Naive thymus-derived CD4-positive, alpha-beta T cell (primary cell): ENCODE data around the gene CXCL13. TPM values are rescaled to one million over a fixed set of nuclear protein-coding genes. Genes with fewer than 3 reads are reported as not detected.

Source experiments
- ATAC-seq: fragments of 150-1000 bp; cut with Tn5 transposase; 2 replicates; pipeline ENCODE4 v1.10.0; 2021; ENCODE audit warnings: mild to moderate bottlenecking, moderate library complexity
- CTCF ChIA-PET: fragments of 350-600 bp; sonication (Branson Sonifier 250); formaldehyde crosslinking; loops from one replicate; lab custom pipeline; 2021; ENCODE audit warnings: antibody characterized with exemption; lab: Charles Lee
- POLR2A ChIA-PET: fragments of 350-600 bp; sonication (Branson Sonifier 250); formaldehyde crosslinking; loops from one replicate; lab custom pipeline; 2021; ENCODE audit warnings: antibody characterized with exemption, inconsistent platforms; lab: Charles Lee
- DNase-seq, 9 donors: peaks; one replicate each; pipeline versions ENCODE4 v3.0.0 to v3.0.0-alpha.2; 2020 to 2022; ENCODE audit warnings: mixed read lengths in 1 of 9
- H3K27ac ChIP-seq: one replicate; pipeline ENCODE4 v1.7.0; 2013; ENCODE audit warnings: mild to moderate bottlenecking, low read depth, low read length, moderate library complexity
- H3K27me3 ChIP-seq, 2 donors: one replicate each; pipeline ENCODE4 v1.7.0; 2013; ENCODE audit warnings: low read length in 2 of 2, mild to moderate bottlenecking in 2 of 2, moderate library complexity in 2 of 2; ENCODE audit not compliant: control insufficient read depth in 2 of 2, insufficient read depth in 2 of 2
- H3K36me3 ChIP-seq, 3 experiments: 1 replicate in 2 of 3; 2 replicates in 1 of 3; pipeline ENCODE4 v1.7.0; 2013; ENCODE audit warnings: low read length in 3 of 3, mild to moderate bottlenecking in 3 of 3, moderate library complexity in 1 of 3; ENCODE audit not compliant: insufficient read depth in 3 of 3, control insufficient read depth in 2 of 3
- H3K4me1 ChIP-seq, 2 donors: one replicate each; pipeline ENCODE4 v1.7.0; 2013; ENCODE audit warnings: low read length in 2 of 2, mild to moderate bottlenecking in 2 of 2, moderate library complexity in 1 of 2; ENCODE audit not compliant: control insufficient read depth in 2 of 2, insufficient read depth in 2 of 2
- H3K4me3 ChIP-seq: 2 replicates; pipeline ENCODE4 v1.7.0; 2013; ENCODE audit warnings: mild to moderate bottlenecking, low read length
- H3K9me3 ChIP-seq, 3 experiments: 1 replicate in 2 of 3; 2 replicates in 1 of 3; pipeline ENCODE4 v1.7.0; 2013; ENCODE audit warnings: low read length in 3 of 3; ENCODE audit not compliant: control insufficient read depth in 2 of 3
- H3K27ac Mint-ChIP-seq, 9 donors: one replicate each; pipeline ENCODE4 v1.8.0; 2020 to 2022; ENCODE audit warnings: mixed read lengths in 9 of 9, mild to moderate bottlenecking in 8 of 9, moderate library complexity in 5 of 9, inconsistent platforms in 2 of 9
- H3K27me3 Mint-ChIP-seq, 5 donors: one replicate each; pipeline ENCODE4 v1.8.0; 2021 to 2022; ENCODE audit warnings: mixed read lengths in 5 of 5, mild to moderate bottlenecking in 1 of 5
- H3K36me3 Mint-ChIP-seq, 5 donors: one replicate each; pipeline ENCODE4 v1.8.0; 2020 to 2022; ENCODE audit warnings: mixed read lengths in 5 of 5, mild to moderate bottlenecking in 3 of 5, inconsistent platforms in 1 of 5
- H3K4me1 Mint-ChIP-seq, 7 donors: one replicate each; pipeline ENCODE4 v1.8.0; 2020 to 2022; ENCODE audit warnings: mixed read lengths in 7 of 7, mild to moderate bottlenecking in 3 of 7, inconsistent platforms in 1 of 7
- H3K4me3 Mint-ChIP-seq, 10 donors: one replicate each; pipeline ENCODE4 v1.8.0; 2020 to 2022; ENCODE audit warnings: mild to moderate bottlenecking in 10 of 10, mixed read lengths in 10 of 10, moderate library complexity in 6 of 10, inconsistent platforms in 2 of 10
- H3K9me3 Mint-ChIP-seq, 11 donors: one replicate each; pipeline ENCODE4 v1.8.0; 2020 to 2022; ENCODE audit warnings: mixed read lengths in 11 of 11, mild to moderate bottlenecking in 4 of 11, inconsistent platforms in 1 of 11, moderate library complexity in 1 of 11
- intact Hi-C, 2 donors: fragments of 100-400 bp; cut with micrococcal nuclease; formaldehyde crosslinking; loops; one replicate each; pipeline ENCODE4 v1.15.1; 2023
- polyA plus RNA-seq, 2 donors: library from polyadenylated mRNA; unstranded; fragments of 300-500 nt; fragmentation: Illumina TruSeq; gene quantifications; one replicate each; pipeline ENCODE4 v1.2.3, GENCODE V29; 2021
- total RNA-seq, 6 experiments: library from RNA in 5 of 6; stranded (reverse) in 5 of 6; gene quantifications; 1 replicate in 5 of 6; 2 replicates in 1 of 6; pipeline ENCODE4 v1.2.3 and lab custom pipeline; 2021 to 2026

CXCL13 gene
- total and polyA plus RNA-seq, 7 experiments from 2014 or later = 0.56 TPM; not detected in 6

- ATAC-seq (no peak), DNase-seq (no peak)
- H3K9me3 Mint-ChIP-seq = no peaks in the 10 kb centered on the region
- H3K4me3 ChIP-seq = no peak overlapping the region
- intact Hi-C loops = loop anchor here in 1 of 2 donors (5.0 kb wide), 2 partner anchors 250 to 375 kb away; no protein-coding TSS in a partner anchor
- CTCF ChIA-PET = interaction anchor here (1.4 to 1.5 kb wide), 2 partner anchors 11 to 17 kb away, joined by 3 to 5 read pairs; partner anchors contain the start of gene CXCL13
- H3K4me3 Mint-ChIP-seq = no peak overlapping the region
- H3K9me3 ChIP-seq = no peaks in the 10 kb centered on the region
- H3K4me1 Mint-ChIP-seq = peaks cover 5 to 12% (median 7%) of the 10 kb centered on the region in 7 donors
- no peak overlapping the region for H3K27ac ChIP-seq
- H3K36me3 ChIP-seq = no peaks in the 10 kb centered on the region
- POLR2A ChIA-PET = no interaction called here
- H3K27me3 ChIP-seq = no peaks in the 10 kb centered on the region
- no peak overlapping the region for H3K27ac Mint-ChIP-seq
- peaks cover 12 to 32% (median 21%) of the 10 kb centered on the region in 5 donors for H3K27me3 Mint-ChIP-seq
- H3K36me3 Mint-ChIP-seq = peaks cover 0 to 3% (median 0%) of the 10 kb centered on the region in 5 donors
- H3K4me1 ChIP-seq = no peaks in the 10 kb centered on the region
Observed at GRCh38 chr4:77617203-77617602, 11.6 kb downstream of the CXCL13 start.

DNA sequence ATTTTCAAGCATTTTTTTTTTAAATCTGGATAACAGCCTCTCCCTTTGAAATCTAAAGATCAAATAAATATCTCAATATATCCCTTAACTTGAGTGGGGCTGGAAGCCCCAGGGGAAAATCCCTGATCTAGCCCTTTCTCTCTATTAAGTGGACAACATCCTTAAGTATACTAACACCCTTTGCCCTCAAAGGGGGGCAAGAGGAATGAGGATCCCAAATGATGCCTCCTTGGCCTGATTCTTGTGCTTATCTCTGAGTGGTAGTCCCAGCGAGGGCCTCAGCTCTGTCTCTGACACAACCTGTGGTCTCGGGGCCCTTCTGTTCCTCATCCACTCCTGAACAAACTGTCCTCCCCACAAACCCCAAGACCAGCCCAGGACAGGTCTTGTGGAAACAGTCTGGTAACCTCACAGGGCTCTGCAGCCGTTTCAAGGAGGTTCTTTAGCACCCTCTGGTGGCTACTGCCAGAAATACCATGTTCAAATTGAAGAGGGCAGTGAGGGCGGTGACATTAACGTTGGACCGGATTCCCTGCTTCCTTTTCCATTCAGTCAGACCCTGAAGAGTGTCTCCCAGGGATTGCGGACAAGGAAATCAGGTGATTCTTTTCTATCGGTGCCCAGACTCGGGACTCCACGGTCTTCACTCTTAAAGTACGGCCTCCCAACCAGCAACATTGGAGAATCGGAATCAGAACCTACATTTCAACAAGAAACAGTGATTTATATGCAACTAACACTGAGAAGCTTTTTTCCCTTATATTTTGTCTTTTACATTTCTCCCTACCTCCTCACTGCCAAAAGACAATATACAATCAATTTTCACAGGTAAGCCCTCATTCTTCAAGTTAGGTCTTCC is 13.0 kb downstream of the CXCL13 start:
- H3K36me3 ChIP-seq = no peaks in the 10 kb centered on the region
- H3K9me3 ChIP-seq = no peaks in the 10 kb centered on the region
- ChIA-PET POLR2A (no interaction called here), CTCF (no interaction called here)
- no peaks in the 10 kb centered on the region for H3K27me3 ChIP-seq
- H3K4me3 ChIP-seq = no peak overlapping the region
- peaks cover 6 to 32% (median 23%) of the 10 kb centered on the region in 5 donors for H3K27me3 Mint-ChIP-seq
- H3K4me1 ChIP-seq = no peaks in the 10 kb centered on the region
- H3K27ac Mint-ChIP-seq = no peak overlapping the region
- H3K36me3 Mint-ChIP-seq = no peaks in the 10 kb centered on the region
- ATAC-seq (peak; percentile 86), DNase-seq (peak; percentile 13 to 63 (median 42))
- intact Hi-C loops = loop anchor here (1.0 to 5.0 kb wide), 5 partner anchors 154 to 376 kb away; no protein-coding TSS in a partner anchor
- H3K4me1 Mint-ChIP-seq = peaks cover 5 to 12% (median 7%) of the 10 kb centered on the region in 7 donors
- H3K9me3 Mint-ChIP-seq = no peaks in the 10 kb centered on the region
- H3K27ac ChIP-seq = no peak overlapping the region
- peak overlapping the region in 1 of 10 donors; percentile 51 for H3K4me3 Mint-ChIP-seq

GRCh38 chr4:77619408-77619807 is 13.8 kb downstream of the CXCL13 start:
- Mint-ChIP-seq H3K27ac (no peak overlapping the region), H3K36me3 (no peaks in the 10 kb centered on the region), H3K27me3 (peaks cover 6 to 32% (median 23%) of the 10 kb centered on the region in 5 donors), H3K4me1 (peaks cover 5 to 12% (median 7%) of the 10 kb centered on the region in 7 donors), H3K9me3 (no peaks in the 10 kb centered on the region), H3K4me3 (no peak overlapping the region)
- no peaks in the 10 kb centered on the region for H3K9me3 ChIP-seq
- no peaks in the 10 kb centered on the region for H3K36me3 ChIP-seq
- ChIA-PET POLR2A (no interaction called here), CTCF (no interaction called here)
- DNase-seq (no peak), ATAC-seq (no peak)
- H3K27me3 ChIP-seq = no peaks in the 10 kb centered on the region
- H3K27ac ChIP-seq = no peak overlapping the region
- H3K4me1 ChIP-seq = no peaks in the 10 kb centered on the region
- intact Hi-C loops = loop anchor here in 1 of 2 donors (2.0 to 5.0 kb wide), 3 partner anchors 155 to 377 kb away; no protein-coding TSS in a partner anchor
- no peak overlapping the region for H3K4me3 ChIP-seq

DNA sequence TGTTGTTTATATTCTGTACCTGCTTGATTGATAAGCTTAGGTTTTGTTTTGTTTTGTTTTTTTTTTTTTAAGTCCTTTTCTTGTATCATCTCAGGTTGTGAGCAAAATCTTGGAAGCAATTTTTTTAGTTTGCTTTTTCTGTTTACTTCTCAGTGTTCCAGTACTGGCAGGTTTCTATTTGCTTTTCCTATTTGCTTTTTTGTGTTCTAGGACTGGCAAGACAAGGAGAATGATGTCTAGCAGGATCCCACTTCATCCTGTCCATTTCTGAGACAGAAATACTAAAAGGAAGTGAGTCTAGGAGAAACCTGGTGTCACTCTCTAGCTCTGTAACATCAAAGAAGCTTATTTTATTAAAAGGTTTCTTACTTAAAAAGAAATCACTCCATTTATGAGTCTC is 15.6 kb downstream of the CXCL13 start:
- H3K27me3 Mint-ChIP-seq = peaks cover 6 to 23% (median 20%) of the 10 kb centered on the region in 5 donors
- ATAC-seq (no peak), DNase-seq (no peak)
- H3K27ac Mint-ChIP-seq = no peak overlapping the region
- intact Hi-C loops = loop anchor here in 1 of 2 donors (10.0 kb wide), 1 partner anchor 1964 kb away; no protein-coding TSS in a partner anchor
- no peaks in the 10 kb centered on the region for H3K9me3 Mint-ChIP-seq
- no peaks in the 10 kb centered on the region for H3K4me1 ChIP-seq
- no peak overlapping the region for H3K4me3 Mint-ChIP-seq
- no peaks in the 10 kb centered on the region for H3K36me3 Mint-ChIP-seq
- H3K27me3 ChIP-seq = no peaks in the 10 kb centered on the region
- no peak overlapping the region for H3K27ac ChIP-seq
- H3K4me1 Mint-ChIP-seq = peaks cover 5 to 12% (median 7%) of the 10 kb centered on the region in 7 donors
- POLR2A ChIA-PET = no interaction called here
- no peak overlapping the region for H3K4me3 ChIP-seq
- CTCF ChIA-PET = interaction anchor here (1.5 kb wide), 1 partner anchor 16 kb away, joined by 3 read pairs; the partner anchor contains the start of gene CXCL13
- H3K36me3 ChIP-seq = no peaks in the 10 kb centered on the region
- no peaks in the 10 kb centered on the region for H3K9me3 ChIP-seq

DNA sequence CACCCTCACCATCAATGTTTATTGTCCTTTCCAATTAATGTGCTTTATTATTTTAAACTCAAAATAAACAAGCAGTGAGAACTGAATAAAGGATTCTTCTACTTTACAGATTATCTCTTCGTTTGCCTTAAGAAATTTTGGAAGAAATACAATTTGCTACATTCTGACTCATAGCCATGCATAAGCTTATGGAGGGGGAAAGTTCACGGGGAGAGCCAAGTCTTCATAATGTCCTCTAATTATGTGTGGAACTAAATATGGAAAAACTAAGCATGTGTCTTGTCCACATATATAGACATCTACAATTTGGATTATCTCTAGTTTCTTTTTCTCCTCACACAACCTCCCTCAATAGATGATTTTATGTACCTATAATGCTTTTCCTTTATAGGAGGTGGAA is 17.5 kb downstream of the CXCL13 start:
- Mint-ChIP-seq H3K4me1 (peaks cover 5 to 12% (median 7%) of the 10 kb centered on the region in 7 donors), H3K27me3 (peaks cover 6 to 23% (median 19%) of the 10 kb centered on the region in 5 donors), H3K4me3 (no peak overlapping the region), H3K27ac (no peak overlapping the region), H3K36me3 (no peaks in the 10 kb centered on the region), H3K9me3 (no peaks in the 10 kb centered on the region)
- Histone ChIP-seq H3K4me3 (no peak overlapping the region), H3K9me3 (no peaks in the 10 kb centered on the region), H3K4me1 (no peaks in the 10 kb centered on the region), H3K36me3 (no peaks in the 10 kb centered on the region), H3K27me3 (no peaks in the 10 kb centered on the region), H3K27ac (no peak overlapping the region)
- ChIA-PET POLR2A (no interaction called here), CTCF (no interaction called here)
- intact Hi-C loops = loop anchor here in 1 of 2 donors (10.0 kb wide), 1 partner anchor 1962 kb away; no protein-coding TSS in a partner anchor
- ATAC-seq (no peak), DNase-seq (no peak)

DNA sequence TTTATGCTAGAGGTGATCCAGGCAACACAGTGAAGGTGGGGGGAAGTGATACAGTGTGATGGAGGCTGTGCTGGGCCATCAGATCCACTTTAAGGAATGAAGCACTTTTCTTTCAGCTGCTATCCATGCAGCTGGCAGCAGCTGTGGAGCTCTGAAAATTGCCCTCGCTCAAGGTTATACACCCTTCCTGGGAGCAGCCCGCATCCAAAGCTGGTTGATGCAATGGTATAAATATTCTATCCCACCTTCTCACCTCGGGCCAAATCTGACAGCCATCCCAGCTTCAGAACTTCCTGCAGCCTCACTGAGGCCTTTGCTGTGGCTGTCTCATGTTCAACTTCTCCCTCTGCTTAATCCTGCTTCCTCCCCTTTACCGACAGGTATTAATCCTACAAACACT is 18.6 kb downstream of the CXCL13 start:
- Histone ChIP-seq H3K4me3 (no peak overlapping the region), H3K9me3 (no peaks in the 10 kb centered on the region), H3K27ac (no peak overlapping the region), H3K4me1 (no peaks in the 10 kb centered on the region), H3K27me3 (no peaks in the 10 kb centered on the region), H3K36me3 (no peaks in the 10 kb centered on the region)
- no peak for DNase-seq
- no peaks in the 10 kb centered on the region for H3K36me3 Mint-ChIP-seq
- H3K4me3 Mint-ChIP-seq = no peak overlapping the region
- H3K4me1 Mint-ChIP-seq = peaks cover 0 to 5% (median 0%) of the 10 kb centered on the region in 7 donors
- ATAC-seq = no peak
- H3K27ac Mint-ChIP-seq = no peak overlapping the region
- ChIA-PET POLR2A (no interaction called here), CTCF (no interaction called here)
- peaks cover 0 to 19% (median 12%) of the 10 kb centered on the region in 5 donors for H3K27me3 Mint-ChIP-seq
- H3K9me3 Mint-ChIP-seq = no peaks in the 10 kb centered on the region
- intact Hi-C loops = loop anchor here in 1 of 2 donors (10.0 kb wide), 1 partner anchor 1961 kb away; no protein-coding TSS in a partner anchor
